Nephron progenitor cell (in vitro differentiated cells): ENCODE data around the gene SERGEF.

Source experiments
- DNase-seq: peaks from one replicate; pipeline ENCODE4 v3.0.0; 2021
- H3K27ac Mint-ChIP-seq: 2 replicates; pipeline ENCODE4 v1.8.0; 2021; ENCODE audit warnings: mild to moderate bottlenecking, moderate library complexity, mixed read lengths
- H3K27me3 Mint-ChIP-seq: 2 replicates; pipeline ENCODE4 v1.8.0; 2021; ENCODE audit warnings: mild to moderate bottlenecking, low read depth, mixed read lengths; ENCODE audit not compliant: poor library complexity
- H3K36me3 Mint-ChIP-seq: 2 replicates; pipeline ENCODE4 v1.8.0; 2021; ENCODE audit warnings: low read depth, mixed read lengths
- H3K4me1 Mint-ChIP-seq: 2 replicates; pipeline ENCODE4 v1.8.0; 2021; ENCODE audit warnings: mixed read lengths
- H3K4me3 Mint-ChIP-seq: 2 replicates; pipeline ENCODE4 v1.8.0; 2021; ENCODE audit warnings: mild to moderate bottlenecking, moderate library complexity, mixed read lengths
- H3K9me3 Mint-ChIP-seq: 2 replicates; pipeline ENCODE4 v1.8.0; 2021; ENCODE audit warnings: mild to moderate bottlenecking, moderate library complexity, mixed read lengths
- TF ChIP-seq, protein P1 (sequence below): fragments of 200-600 bp; sonication (generic); IDR thresholded peaks from 2 replicates; pipeline ENCODE4 v1.5.0; 2021; ENCODE audit warnings: antibody characterized with exemption

SERGEF gene

DNA sequence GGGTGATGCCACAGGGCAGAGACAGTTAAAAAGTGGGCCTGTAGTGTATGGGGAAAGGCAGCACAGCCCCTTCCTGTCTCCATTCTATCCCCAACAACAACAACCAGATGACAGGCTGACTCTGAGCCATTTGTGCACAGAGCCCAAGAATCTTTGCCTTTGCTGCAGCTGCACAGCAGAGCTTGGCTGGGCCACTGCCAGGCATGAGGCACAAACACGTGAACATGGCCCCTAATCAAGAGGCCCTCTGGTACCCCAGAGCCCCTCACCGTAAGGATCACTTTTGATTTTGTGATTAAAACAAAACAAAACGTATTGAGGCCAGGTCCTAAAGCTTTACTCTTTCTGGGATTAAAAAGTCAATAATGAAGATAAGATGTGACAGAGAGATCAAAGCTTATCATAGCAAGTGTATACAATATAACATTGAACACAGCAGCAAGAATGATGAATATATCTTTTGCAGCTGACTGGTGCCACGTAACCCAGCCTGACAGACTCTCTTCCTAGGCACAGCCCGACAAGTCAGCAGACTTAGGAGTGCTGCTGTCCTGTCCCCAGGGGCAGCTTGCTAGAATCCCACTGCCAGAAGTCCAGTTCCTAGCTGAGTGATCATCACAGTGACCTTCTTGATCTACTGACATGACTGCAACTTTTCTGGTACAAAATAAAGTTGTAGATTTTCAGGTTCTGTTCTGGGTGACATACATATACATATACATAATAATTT, 117.8 kb downstream of the SERGEF start:
- no peaks in the 10 kb centered on the region for H3K36me3 Mint-ChIP-seq
- no peak for DNase-seq
- no peak overlapping the region for H3K27ac Mint-ChIP-seq
- H3K9me3 Mint-ChIP-seq: no peaks in the 10 kb centered on the region
- peaks cover 6% of the 10 kb centered on the region for H3K27me3 Mint-ChIP-seq
- no peak overlapping the region for H3K4me3 Mint-ChIP-seq
- TF ChIP-seq, protein P1, sequence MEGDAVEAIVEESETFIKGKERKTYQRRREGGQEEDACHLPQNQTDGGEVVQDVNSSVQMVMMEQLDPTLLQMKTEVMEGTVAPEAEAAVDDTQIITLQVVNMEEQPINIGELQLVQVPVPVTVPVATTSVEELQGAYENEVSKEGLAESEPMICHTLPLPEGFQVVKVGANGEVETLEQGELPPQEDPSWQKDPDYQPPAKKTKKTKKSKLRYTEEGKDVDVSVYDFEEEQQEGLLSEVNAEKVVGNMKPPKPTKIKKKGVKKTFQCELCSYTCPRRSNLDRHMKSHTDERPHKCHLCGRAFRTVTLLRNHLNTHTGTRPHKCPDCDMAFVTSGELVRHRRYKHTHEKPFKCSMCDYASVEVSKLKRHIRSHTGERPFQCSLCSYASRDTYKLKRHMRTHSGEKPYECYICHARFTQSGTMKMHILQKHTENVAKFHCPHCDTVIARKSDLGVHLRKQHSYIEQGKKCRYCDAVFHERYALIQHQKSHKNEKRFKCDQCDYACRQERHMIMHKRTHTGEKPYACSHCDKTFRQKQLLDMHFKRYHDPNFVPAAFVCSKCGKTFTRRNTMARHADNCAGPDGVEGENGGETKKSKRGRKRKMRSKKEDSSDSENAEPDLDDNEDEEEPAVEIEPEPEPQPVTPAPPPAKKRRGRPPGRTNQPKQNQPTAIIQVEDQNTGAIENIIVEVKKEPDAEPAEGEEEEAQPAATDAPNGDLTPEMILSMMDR: no peak
- H3K4me1 Mint-ChIP-seq: no peaks in the 10 kb centered on the region

DNA sequence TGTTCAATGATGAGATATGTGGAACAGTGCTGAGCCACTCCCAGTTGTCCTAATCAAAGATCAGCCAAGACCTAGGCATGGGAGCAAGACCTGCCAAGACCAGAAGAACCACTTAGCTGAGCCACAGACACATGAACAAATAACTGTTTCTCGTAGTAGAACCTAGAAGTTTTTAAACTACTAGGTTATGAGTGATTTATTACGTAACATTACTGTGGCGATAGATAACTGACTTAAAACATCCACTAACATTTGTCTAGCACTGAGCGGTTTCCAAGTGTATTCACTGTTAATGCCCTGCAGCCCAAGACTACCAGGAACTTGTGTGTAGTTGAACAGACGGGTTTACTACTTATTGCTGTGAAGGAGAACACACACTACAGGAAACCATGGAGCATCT, 120.4 kb downstream of the SERGEF start:
- H3K27ac Mint-ChIP-seq: no peak overlapping the region
- H3K36me3 Mint-ChIP-seq: no peaks in the 10 kb centered on the region
- TF ChIP-seq, protein P1: no peak
- peaks cover 9% of the 10 kb centered on the region for H3K27me3 Mint-ChIP-seq
- H3K9me3 Mint-ChIP-seq: no peaks in the 10 kb centered on the region
- no peak for DNase-seq
- no peak overlapping the region for H3K4me3 Mint-ChIP-seq
- H3K4me1 Mint-ChIP-seq: peaks cover 14% of the 10 kb centered on the region

DNA sequence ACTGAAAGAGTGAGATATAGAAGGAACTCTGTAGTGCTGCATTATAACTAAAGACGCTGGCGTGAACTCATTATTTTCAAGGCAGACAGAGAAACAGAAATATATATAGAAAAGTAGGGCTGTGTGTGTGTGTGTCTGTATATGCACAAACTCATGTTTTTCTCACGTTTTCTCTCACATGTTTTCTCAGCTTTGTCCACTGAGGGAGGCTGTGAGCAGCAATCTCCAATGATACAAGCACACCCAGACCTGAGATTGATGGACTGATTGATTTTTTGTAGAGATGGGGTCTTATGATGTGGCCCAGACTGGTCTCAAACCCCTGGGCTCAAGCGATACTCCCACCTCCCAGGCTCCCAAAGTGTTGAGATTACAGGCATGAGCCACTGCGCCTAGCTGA, 122.5 kb downstream of the SERGEF start:
- Mint-ChIP-seq H3K4me1 (peaks cover 22% of the 10 kb centered on the region), H3K27ac (no peak overlapping the region), H3K4me3 (no peak overlapping the region), H3K36me3 (no peaks in the 10 kb centered on the region), H3K27me3 (peaks cover 9% of the 10 kb centered on the region), H3K9me3 (no peaks in the 10 kb centered on the region)
- DNase-seq: no peak
- TF ChIP-seq, protein P1: no peak

DNA sequence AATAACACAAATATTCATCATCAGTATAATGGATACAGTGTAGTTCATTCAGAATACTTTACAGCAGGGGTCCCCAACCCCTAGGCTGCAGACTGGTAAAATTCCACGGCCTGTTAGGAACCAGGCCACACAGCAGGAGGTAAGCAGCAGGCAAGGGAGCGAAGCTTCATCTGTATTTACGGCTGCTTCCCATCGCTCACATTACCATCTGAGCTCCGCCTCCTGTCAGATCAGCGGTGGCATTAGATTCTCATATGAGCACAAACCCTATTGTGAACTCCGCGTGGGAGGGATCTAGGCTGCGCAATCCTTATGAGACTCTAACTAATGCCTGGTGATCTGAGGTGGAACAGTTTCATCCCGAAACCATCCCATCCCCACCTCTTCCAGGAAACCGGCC, 125.1 kb downstream of the SERGEF start:
- peak; percentile 39 for DNase-seq
- Mint-ChIP-seq H3K9me3 (no peaks in the 10 kb centered on the region), H3K27me3 (peaks cover 3% of the 10 kb centered on the region), H3K4me3 (no peak overlapping the region), H3K36me3 (no peaks in the 10 kb centered on the region), H3K27ac (no peak overlapping the region), H3K4me1 (peaks cover 22% of the 10 kb centered on the region)
- TF ChIP-seq, protein P1: no peak

DNA sequence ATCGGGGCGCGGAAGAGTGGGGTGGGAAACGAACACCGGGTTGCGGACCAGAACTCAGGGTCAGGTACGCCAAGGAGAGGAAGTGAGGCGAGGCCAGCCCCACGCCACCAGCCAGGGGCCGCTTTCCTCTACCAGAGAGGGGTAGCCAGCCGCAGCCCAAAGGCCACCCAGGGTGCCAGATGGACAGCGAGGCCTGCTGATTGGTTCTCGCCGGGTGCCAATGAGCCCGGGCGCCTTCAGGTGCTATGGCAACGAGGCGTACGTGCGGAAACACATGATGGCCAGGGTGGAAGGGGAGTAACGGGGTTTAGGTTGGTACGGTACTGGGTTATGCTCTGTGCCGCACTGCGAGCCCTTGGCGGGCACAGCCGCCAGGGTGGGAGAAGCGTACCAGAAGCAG, 128.9 kb downstream of the SERGEF start:
- TF ChIP-seq, protein P1: no peak
- Mint-ChIP-seq H3K9me3 (no peaks in the 10 kb centered on the region), H3K27ac (no peak overlapping the region), H3K4me3 (no peak overlapping the region), H3K27me3 (no peaks in the 10 kb centered on the region), H3K4me1 (peaks cover 22% of the 10 kb centered on the region), H3K36me3 (no peaks in the 10 kb centered on the region)
- no peak for DNase-seq

DNA sequence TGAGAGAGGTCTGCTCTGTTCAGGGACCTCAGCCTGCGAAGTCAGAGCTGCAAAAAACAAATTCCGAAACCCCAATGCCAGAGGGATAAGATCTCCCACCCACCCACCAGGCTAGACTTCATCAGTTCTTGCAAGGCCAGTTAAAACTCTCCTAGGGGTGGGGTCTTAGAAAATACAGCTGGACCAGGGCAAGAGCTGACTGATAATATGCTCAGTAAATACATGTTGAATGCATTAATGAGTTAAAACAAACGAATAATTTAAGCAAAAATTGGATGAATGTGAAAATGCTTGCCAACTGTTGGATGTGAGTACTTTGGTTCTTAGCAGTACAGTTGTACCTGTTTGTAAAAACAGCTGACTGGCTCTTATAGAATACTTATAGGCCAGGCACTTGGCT, 129.8 kb downstream of the SERGEF start:
- DNase-seq: no peak
- no peaks in the 10 kb centered on the region for H3K36me3 Mint-ChIP-seq

More for the DNA sequence above, 129.8 kb downstream of the SERGEF start:
- Mint-ChIP-seq H3K27ac (no peak overlapping the region), H3K4me3 (no peak overlapping the region), H3K4me1 (peaks cover 15% of the 10 kb centered on the region), H3K27me3 (peaks cover under 1% of the 10 kb centered on the region), H3K9me3 (no peaks in the 10 kb centered on the region)
- TF ChIP-seq, protein P1: no peak
